IgD-negative memory B cell (primary cell): Measurements from ENCODE around the gene TRPV3. TPM values are rescaled to one million over a fixed set of nuclear protein-coding genes. Genes with fewer than 3 reads are reported as not detected.

ENCODE experiments used
- H3K27ac Mint-ChIP-seq, 3 donors: one replicate each; pipeline ENCODE4 v1.8.0; 2020 to 2022; ENCODE audit warnings: mild to moderate bottlenecking in 3 of 3, mixed read lengths in 3 of 3, moderate library complexity in 1 of 3
- H3K27me3 Mint-ChIP-seq: one replicate; pipeline ENCODE4 v1.8.0; 2021; ENCODE audit warnings: mixed read lengths
- H3K36me3 Mint-ChIP-seq: one replicate; pipeline ENCODE4 v1.8.0; 2020; ENCODE audit warnings: mild to moderate bottlenecking, mixed read lengths
- H3K4me1 Mint-ChIP-seq, 3 donors: one replicate each; pipeline ENCODE4 v1.8.0; 2020 to 2022; ENCODE audit warnings: mixed read lengths in 3 of 3, mild to moderate bottlenecking in 1 of 3
- H3K4me3 Mint-ChIP-seq, 4 donors: one replicate each; pipeline ENCODE4 v1.8.0; 2020 to 2022; ENCODE audit warnings: mild to moderate bottlenecking in 4 of 4, mixed read lengths in 4 of 4, moderate library complexity in 3 of 4
- H3K9me3 Mint-ChIP-seq, 3 donors: one replicate each; pipeline ENCODE4 v1.8.0; 2020 to 2021; ENCODE audit warnings: mixed read lengths in 3 of 3, mild to moderate bottlenecking in 1 of 3
- polyA plus RNA-seq: library from polyadenylated mRNA; unstranded; fragments of 300-500 nt; fragmentation: Illumina TruSeq; gene quantifications from one replicate; pipeline ENCODE4 v1.2.3, GENCODE V29; 2021

Gene TRPV3
- polyA plus RNA-seq, 1 donor from 2014 or later: 2.2 TPM

GRCh38 chr17:3545151-3545550 is 12.5 kb downstream of the TRPV3 start:
- peaks cover 3% of the 10 kb centered on the region for H3K36me3 Mint-ChIP-seq
- H3K9me3 Mint-ChIP-seq: no peaks in the 10 kb centered on the region
- no peaks in the 10 kb centered on the region for H3K27me3 Mint-ChIP-seq

GRCh38 chr17:3544365-3544764 is 13.2 kb downstream of the TRPV3 start:
- no peaks in the 10 kb centered on the region for H3K27me3 Mint-ChIP-seq
- H3K27ac Mint-ChIP-seq: no peak overlapping the region
- no peaks in the 10 kb centered on the region for H3K36me3 Mint-ChIP-seq
- H3K4me3 Mint-ChIP-seq: no peak overlapping the region
- peaks cover 0 to 6% (median 0%) of the 10 kb centered on the region in 3 donors for H3K4me1 Mint-ChIP-seq
- H3K9me3 Mint-ChIP-seq: no peaks in the 10 kb centered on the region

More at GRCh38 chr17:3545151-3545550, 12.5 kb downstream of the TRPV3 start:
- no peak overlapping the region for H3K27ac Mint-ChIP-seq
- H3K4me3 Mint-ChIP-seq: no peak overlapping the region
- H3K4me1 Mint-ChIP-seq: peaks cover 0 to 4% (median 0%) of the 10 kb centered on the region in 3 donors

GRCh38 chr17:3543453-3543852 is 14.2 kb downstream of the TRPV3 start:
- Mint-ChIP-seq H3K36me3 (no peaks in the 10 kb centered on the region), H3K27me3 (no peaks in the 10 kb centered on the region), H3K4me3 (no peak overlapping the region), H3K4me1 (peaks cover 0 to 6% (median 0%) of the 10 kb centered on the region in 3 donors), H3K27ac (no peak overlapping the region), H3K9me3 (no peaks in the 10 kb centered on the region)

GRCh38 chr17:3542410-3543088 is 15.1 kb downstream of the TRPV3 start:
- H3K9me3 Mint-ChIP-seq: no peaks in the 10 kb centered on the region
- H3K36me3 Mint-ChIP-seq: no peaks in the 10 kb centered on the region
- H3K27ac Mint-ChIP-seq: no peak overlapping the region
- H3K27me3 Mint-ChIP-seq: no peaks in the 10 kb centered on the region
- peaks cover 0 to 6% (median 0%) of the 10 kb centered on the region in 3 donors for H3K4me1 Mint-ChIP-seq
- no peak overlapping the region for H3K4me3 Mint-ChIP-seq

GRCh38 chr17:3539881-3540540 is 17.6 kb downstream of the TRPV3 start:
- no peaks in the 10 kb centered on the region for H3K36me3 Mint-ChIP-seq
- no peaks in the 10 kb centered on the region for H3K27me3 Mint-ChIP-seq
- no peaks in the 10 kb centered on the region for H3K9me3 Mint-ChIP-seq
- no peak overlapping the region for H3K27ac Mint-ChIP-seq
- peaks cover 0 to 6% (median 0%) of the 10 kb centered on the region in 3 donors for H3K4me1 Mint-ChIP-seq
- H3K4me3 Mint-ChIP-seq: no peak overlapping the region

- Mint-ChIP-seq H3K4me1 (peaks cover 0 to 9% (median 3%) of the 10 kb centered on the region in 3 donors), H3K27ac (peak overlapping the region in 2 of 3 donors; percentile 56 to 63), H3K9me3 (no peaks in the 10 kb centered on the region), H3K27me3 (no peaks in the 10 kb centered on the region), H3K36me3 (peaks cover 2% of the 10 kb centered on the region), H3K4me3 (peak overlapping the region in 1 of 4 donors; percentile 45)
Observed at GRCh38 chr17:3536716-3537115, 20.9 kb downstream of the TRPV3 start.

GRCh38 chr17:3535253-3535995 is 22.2 kb downstream of the TRPV3 start:
- H3K27me3 Mint-ChIP-seq: no peaks in the 10 kb centered on the region
- peak overlapping the region in 3 of 4 donors; percentile 62 to 90 (median 66) for H3K4me3 Mint-ChIP-seq
- peaks cover 0 to 7% (median 3%) of the 10 kb centered on the region in 3 donors for H3K4me1 Mint-ChIP-seq
- H3K9me3 Mint-ChIP-seq: no peaks in the 10 kb centered on the region
- H3K36me3 Mint-ChIP-seq: peaks cover 2% of the 10 kb centered on the region
- peak overlapping the region; percentile 56 to 87 (median 76) for H3K27ac Mint-ChIP-seq

GRCh38 chr17:3534881-3535252 is 22.7 kb downstream of the TRPV3 start:
- H3K4me3 Mint-ChIP-seq: peak overlapping the region in 2 of 4 donors; percentile 6 to 25
- peaks cover 0 to 6% (median 3%) of the 10 kb centered on the region in 3 donors for H3K4me1 Mint-ChIP-seq
- H3K27ac Mint-ChIP-seq: peak overlapping the region in 1 of 3 donors; percentile 8

GRCh38 chr17:3533752-3534151 is 23.9 kb downstream of the TRPV3 start:
- Mint-ChIP-seq H3K4me3 (no peak overlapping the region), H3K9me3 (no peaks in the 10 kb centered on the region), H3K36me3 (peaks cover 2% of the 10 kb centered on the region), H3K27ac (no peak overlapping the region), H3K4me1 (peaks cover 0 to 6% (median 3%) of the 10 kb centered on the region in 3 donors), H3K27me3 (no peaks in the 10 kb centered on the region)

More at GRCh38 chr17:3534881-3535252, 22.7 kb downstream of the TRPV3 start:
- Mint-ChIP-seq H3K36me3 (peaks cover 2% of the 10 kb centered on the region), H3K9me3 (no peaks in the 10 kb centered on the region), H3K27me3 (no peaks in the 10 kb centered on the region)

- Mint-ChIP-seq H3K27ac (peak overlapping the region in 1 of 3 donors; percentile 77), H3K27me3 (no peaks in the 10 kb centered on the region), H3K36me3 (peaks cover 2% of the 10 kb centered on the region), H3K4me3 (no peak overlapping the region), H3K4me1 (peaks cover 0 to 6% (median 3%) of the 10 kb centered on the region in 3 donors), H3K9me3 (no peaks in the 10 kb centered on the region)
Observed at GRCh38 chr17:3532859-3533142, 24.8 kb downstream of the TRPV3 start.

GRCh38 chr17:3532106-3532858 is 25.3 kb downstream of the TRPV3 start:
- Mint-ChIP-seq H3K4me3 (no peak overlapping the region), H3K27ac (peak overlapping the region in 1 of 3 donors; percentile 77), H3K27me3 (no peaks in the 10 kb centered on the region), H3K4me1 (peaks cover 0 to 6% (median 3%) of the 10 kb centered on the region in 3 donors), H3K36me3 (peaks cover 4% of the 10 kb centered on the region), H3K9me3 (no peaks in the 10 kb centered on the region)

GRCh38 chr17:3531266-3532101 is 26.1 kb downstream of the TRPV3 start:
- Mint-ChIP-seq H3K36me3 (peaks cover 4% of the 10 kb centered on the region), H3K27ac (no peak overlapping the region), H3K27me3 (no peaks in the 10 kb centered on the region), H3K9me3 (no peaks in the 10 kb centered on the region), H3K4me3 (no peak overlapping the region), H3K4me1 (peaks cover 0 to 6% (median 3%) of the 10 kb centered on the region in 3 donors)

GRCh38 chr17:3529817-3530741 is 27.5 kb downstream of the TRPV3 start:
- Mint-ChIP-seq H3K27me3 (no peaks in the 10 kb centered on the region), H3K4me3 (no peak overlapping the region), H3K36me3 (peaks cover 4% of the 10 kb centered on the region), H3K4me1 (peaks cover 0 to 6% (median 3%) of the 10 kb centered on the region in 3 donors), H3K9me3 (no peaks in the 10 kb centered on the region), H3K27ac (no peak overlapping the region)
